GM15510 (cell line): ENCODE results near the gene ADGRV1.

Experiments used
- POLR2A ChIP-seq: IDR thresholded peaks from 3 replicates; pipeline ENCODE4 v1.6.1; 2011; ENCODE audit warnings: borderline replicate concordance; ENCODE audit not compliant: insufficient read length; ENCODE audit errors: extremely low read depth

ADGRV1 gene

GRCh38 chr5:90909101-90909503 lies 350.5 kb downstream of the ADGRV1 start:
- no peak for TF ChIP-seq POLR2A

- no peak for TF ChIP-seq POLR2A
These were observed 351.3 kb downstream of the ADGRV1 start for GRCh38 chr5:90909940-90910339.

- no peak for TF ChIP-seq POLR2A
These were observed 352.6 kb downstream of the ADGRV1 start for GRCh38 chr5:90911169-90911568.

GRCh38 chr5:90912476-90912875 lies 353.9 kb downstream of the ADGRV1 start:
- TF ChIP-seq POLR2A: no peak

GRCh38 chr5:90915393-90915792 lies 356.8 kb downstream of the ADGRV1 start:
- no peak for TF ChIP-seq POLR2A

GRCh38 chr5:90916947-90917800 lies 358.6 kb downstream of the ADGRV1 start:
- TF ChIP-seq POLR2A: no peak

GRCh38 chr5:90917928-90918668 lies 359.5 kb downstream of the ADGRV1 start:
- TF ChIP-seq POLR2A: no peak

GRCh38 chr5:90921418-90921973 lies 362.9 kb downstream of the ADGRV1 start:
- TF ChIP-seq POLR2A: no peak

DNA sequence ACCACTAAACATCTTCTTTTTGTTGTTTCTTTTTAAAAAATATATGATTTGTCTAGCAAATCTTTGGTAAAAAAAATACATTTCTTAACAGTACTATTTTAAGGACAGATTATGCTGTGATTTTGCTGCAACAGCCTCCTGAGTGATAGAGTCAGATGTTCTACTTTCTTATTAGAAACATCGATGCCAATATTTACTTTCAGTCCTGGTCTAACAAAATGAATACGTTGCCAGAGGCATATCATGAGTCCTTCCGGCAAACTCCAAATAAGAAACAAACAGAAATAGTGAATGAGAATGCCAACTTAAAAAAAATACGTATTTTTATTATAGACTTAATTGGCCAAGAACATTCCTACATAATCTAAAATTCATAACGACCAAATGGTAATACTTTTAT lies 371.5 kb downstream of the ADGRV1 start:
- no peak for TF ChIP-seq POLR2A

DNA sequence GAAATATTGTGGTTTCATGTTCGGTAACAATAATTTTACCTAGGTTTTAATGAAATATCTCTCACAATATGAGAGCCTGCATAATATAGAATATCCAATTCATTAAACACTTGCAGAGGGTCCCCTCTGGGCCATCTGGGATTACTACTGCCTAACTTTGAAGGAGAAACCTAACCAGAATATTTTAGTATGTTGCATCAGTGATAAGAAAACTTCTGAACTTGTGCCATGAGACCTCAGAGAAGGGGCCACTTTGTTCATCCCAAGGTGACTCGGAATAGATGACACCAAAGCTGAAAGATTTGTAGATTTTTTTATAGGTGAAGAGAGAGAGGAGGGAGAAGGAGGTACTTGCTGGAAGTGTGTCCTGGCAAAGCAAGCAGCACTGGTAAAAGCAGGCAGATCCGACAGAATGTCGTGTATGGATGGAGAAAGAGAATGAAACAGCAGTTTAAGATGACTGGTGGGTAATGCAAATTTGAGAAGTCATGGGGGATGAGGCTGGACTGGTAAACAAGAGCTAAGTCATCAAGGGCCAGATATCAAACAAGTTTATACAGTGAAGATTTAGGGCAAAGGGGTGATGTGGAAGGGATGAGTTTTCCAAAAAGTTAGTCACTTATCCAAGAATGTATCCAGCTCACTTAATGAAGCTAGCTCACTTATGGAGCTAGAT lies 372.3 kb downstream of the ADGRV1 start:
- no peak for TF ChIP-seq POLR2A

DNA sequence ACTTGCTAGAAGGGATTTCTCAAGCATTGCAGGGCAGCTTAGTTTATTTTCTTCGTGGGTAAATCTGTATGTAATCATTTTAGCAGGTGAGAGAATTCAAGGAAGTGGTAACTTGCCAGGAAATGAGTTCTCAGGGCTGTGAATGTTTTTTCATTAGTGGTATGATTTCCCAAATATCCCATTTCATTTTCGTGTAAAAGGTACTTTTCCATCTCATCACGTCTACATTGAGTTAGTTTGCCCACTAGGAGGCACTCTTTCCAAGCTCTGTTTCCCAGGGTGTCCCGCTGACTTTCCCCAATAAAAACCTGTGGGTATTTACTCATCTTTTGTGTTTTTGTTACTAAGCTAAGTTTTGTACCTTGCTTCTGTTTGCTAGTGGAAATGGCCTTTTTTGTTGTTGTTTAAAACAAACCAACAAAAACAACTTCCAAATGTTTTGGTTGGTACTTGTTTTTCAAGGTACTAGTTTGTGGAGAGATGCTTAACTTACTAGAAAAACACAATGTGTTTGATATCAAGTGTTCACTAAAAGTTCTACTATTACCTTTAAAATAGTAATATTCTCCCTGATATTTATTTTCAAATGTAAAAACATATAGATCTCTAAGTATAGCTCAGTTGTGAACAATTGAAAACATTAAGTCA lies 373.6 kb downstream of the ADGRV1 start:
- TF ChIP-seq POLR2A: no peak

GRCh38 chr5:90933298-90933697 lies 374.7 kb downstream of the ADGRV1 start:
- no peak for TF ChIP-seq POLR2A

GRCh38 chr5:90934091-90934719 lies 375.6 kb downstream of the ADGRV1 start:
- TF ChIP-seq POLR2A: no peak

DNA sequence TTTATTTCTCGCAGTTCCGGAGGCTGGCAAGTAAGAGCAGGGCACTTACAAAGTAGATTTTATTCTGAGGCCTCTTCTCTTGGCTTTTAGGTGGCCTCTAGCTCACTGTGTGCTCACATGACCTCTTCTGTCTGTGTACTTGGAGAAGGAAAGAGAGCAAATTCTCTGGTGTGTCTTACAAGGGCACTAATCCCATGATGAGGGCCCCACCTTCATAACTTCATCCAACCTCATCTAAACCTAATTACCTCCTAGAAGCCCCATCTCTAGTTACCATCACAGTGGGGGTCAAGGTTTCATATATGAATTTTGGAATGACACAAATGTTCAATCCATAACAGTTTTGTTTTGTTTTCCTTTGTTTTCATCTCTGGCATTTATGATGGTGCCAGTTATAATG lies 376.1 kb downstream of the ADGRV1 start:
- no peak for TF ChIP-seq POLR2A
